HCT116 (cell line): Measurements from ENCODE around the gene RNU2-63P. TPM values are rescaled to one million over a fixed set of nuclear protein-coding genes. Genes with fewer than 3 reads are reported as not detected.

ENCODE experiments used
- ATAC-seq: fragments of 200-7000 bp; cut with Tn5 transposase; 2 replicates; pipeline ENCODE4 v1.9.1; 2020; ENCODE audit warnings: mild to moderate bottlenecking, moderate library complexity
- BruUV-seq: library from RNA; stranded (reverse); fragments of 400-500 nt; replicated peaks from 2 replicates; lab custom pipeline; 2021; lab: Mats Ljungman, UMichigan
- CTCF ChIA-PET: fragments of 300-600 bp; sonication (Branson Sonifier 250); formaldehyde crosslinking; loops from one replicate; lab custom pipeline; 2021; ENCODE audit warnings: antibody characterized with exemption; lab: Charles Lee
- POLR2A ChIA-PET: fragments of 300-600, 350-600 bp; sonication (Branson Sonifier 250); formaldehyde crosslinking; loops from one replicate; lab custom pipeline; 2021; ENCODE audit warnings: antibody characterized with exemption; lab: Charles Lee
- RAD21 ChIA-PET, 2 experiments: fragments of 300-600 bp; sonication (Branson Sonifier 250); formaldehyde crosslinking; loops; one replicate each; lab custom pipeline; 2023; ENCODE audit warnings: low total read pairs in 2 of 2; ENCODE audit not compliant: uncharacterized antibody in 2 of 2, unreplicated experiment in 2 of 2, low non-redundant PET in 1 of 2; lab: Charles Lee
- DNase-seq: peaks from one replicate; pipeline ENCODE4 v3.0.0-alpha.2; 2010; ENCODE audit warnings: low read depth, low spot score
- H2AFZ ChIP-seq: fragments of 200-600 bp; shearing (Covaris generic), sonication (generic); 2 replicates; pipeline ENCODE4 v1.6.1; 2017; ENCODE audit warnings: low read depth, mixed run types, mixed read lengths, antibody characterized with exemption, low read length; ENCODE audit not compliant: poor library complexity, severe bottlenecking
- H3K27ac ChIP-seq: 2 replicates; pipeline ENCODE4 v1.5.1; 2012; ENCODE audit warnings: low read depth, low read length
- H3K27me3 ChIP-seq: fragments of 200-600 bp; sonication (generic); 2 replicates; pipeline ENCODE4 v1.6.1; 2016; ENCODE audit warnings: mixed run types, low read length, mixed read lengths; ENCODE audit not compliant: insufficient read depth
- H3K36me3 ChIP-seq, 2 experiments: fragments of 200-500 bp in 1 of 2; fragments of 200-600 bp in 1 of 2; sonication (Bioruptor generic) in 1 of 2; sonication (generic) in 1 of 2; 2 replicates each; pipeline versions ENCODE4 v1.5.1 to v1.6.1; 2014 to 2016; ENCODE audit warnings: low read length in 2 of 2, inconsistent platforms in 1 of 2, mixed read lengths in 1 of 2, mixed run types in 1 of 2; ENCODE audit not compliant: insufficient read depth in 2 of 2, control insufficient read depth in 1 of 2
- H3K4me1 ChIP-seq, 2 experiments: fragments of 200-600 bp in 1 of 2; sonication (generic) in 1 of 2; 2 replicates each; pipeline versions ENCODE4 v1.5.1 to v1.6.1; 2012 to 2017; ENCODE audit warnings: low read length in 2 of 2, inconsistent platforms in 1 of 2, mild to moderate bottlenecking in 1 of 2, mixed read lengths in 1 of 2, mixed run types in 1 of 2, moderate library complexity in 1 of 2; ENCODE audit not compliant: insufficient read depth in 2 of 2, control insufficient read depth in 1 of 2
- H3K4me2 ChIP-seq: fragments of 200-600 bp; sonication (generic); 2 replicates; pipeline ENCODE4 v1.6.1; 2017; ENCODE audit warnings: mixed run types, low read length, mixed read lengths
- H3K4me3 ChIP-seq, 2 experiments: fragments of 200-600 bp in 1 of 2; sonication (generic) in 1 of 2; replicated peaks in 1 of 2; 2 replicates each; pipeline ENCODE4 v1.5.1; 2011 to 2016; ENCODE audit warnings: low read length in 2 of 2, control low read depth in 1 of 2, low read depth in 1 of 2, mild to moderate bottlenecking in 1 of 2, mixed read lengths in 1 of 2, mixed run types in 1 of 2
- H3K79me2 ChIP-seq: fragments of 200-600 bp; sonication (generic); 2 replicates; pipeline ENCODE4 v1.6.1; 2017; ENCODE audit warnings: mild to moderate bottlenecking, mixed run types, low read length, moderate library complexity, mixed read lengths; ENCODE audit not compliant: insufficient read depth
- H3K9ac ChIP-seq: fragments of 200-600 bp; sonication (generic); 2 replicates; pipeline ENCODE4 v1.6.1; 2016; ENCODE audit warnings: low read length, mixed read lengths
- H3K9me2 ChIP-seq: fragments of 200-600 bp; sonication (generic), shearing (Covaris generic); 2 replicates; pipeline ENCODE4 v1.6.1; 2017; ENCODE audit warnings: mixed run types, mild to moderate bottlenecking, moderate library complexity; ENCODE audit not compliant: insufficient read depth
- H3K9me3 ChIP-seq, 2 experiments: fragments of 200-500 bp in 1 of 2; fragments of 200-600 bp in 1 of 2; sonication (Bioruptor generic) in 1 of 2; sonication (generic) in 1 of 2; 2 replicates each; pipeline ENCODE4 v1.6.1; 2014 to 2017; ENCODE audit warnings: low read length in 2 of 2, mixed read lengths in 2 of 2, inconsistent platforms in 1 of 2, low read depth in 1 of 2, mild to moderate bottlenecking in 1 of 2, mixed run types in 1 of 2, moderate library complexity in 1 of 2; ENCODE audit not compliant: control insufficient read depth in 1 of 2, insufficient read depth in 1 of 2
- H4K20me1 ChIP-seq: fragments of 200-600 bp; sonication (generic), shearing (Covaris generic); 2 replicates; pipeline ENCODE4 v1.6.1; 2017; ENCODE audit warnings: mixed run types, mild to moderate bottlenecking, moderate library complexity; ENCODE audit not compliant: insufficient read depth
- ATF3 ChIP-seq: IDR thresholded peaks from 2 replicates; pipeline ENCODE4 v1.6.1; 2012
- CBX3 ChIP-seq: IDR thresholded peaks from 2 replicates; pipeline ENCODE4 v1.6.1; 2012; ENCODE audit warnings: low read depth
- CEBPB ChIP-seq: IDR thresholded peaks from 2 replicates; pipeline ENCODE4 v1.6.1; 2012; ENCODE audit warnings: low read depth
- FOSL1 ChIP-seq: IDR thresholded peaks from 2 replicates; pipeline ENCODE4 v1.6.1; 2012; ENCODE audit warnings: low read depth
- POLR2A ChIP-seq: IDR thresholded peaks from 2 replicates; pipeline ENCODE4 v1.7.0; 2011; ENCODE audit warnings: borderline replicate concordance; ENCODE audit not compliant: insufficient read depth, insufficient read length; ENCODE audit errors: extremely low read depth
- RAD21 ChIP-seq: IDR thresholded peaks from 2 replicates; pipeline ENCODE4 v1.6.1; 2012; ENCODE audit warnings: low read depth, mild to moderate bottlenecking
- ZFX ChIP-seq: fragments of 450-650 bp; IDR thresholded peaks from 2 replicates; pipeline ENCODE4 v1.6.1; 2017
- ZNF274 ChIP-seq: fragments of 200-500 bp; sonication (Bioruptor generic); IDR thresholded peaks from 2 replicates; pipeline ENCODE4 v1.6.1; 2014; ENCODE audit warnings: mild to moderate bottlenecking, low read depth, low read length, inconsistent platforms
- intact Hi-C: fragments of 100-400 bp; cut with micrococcal nuclease; formaldehyde crosslinking; loops from 2 replicates; pipeline ENCODE4 v1.10.0; 2022
- total RNA-seq: library from RNA; stranded (reverse); gene quantifications from one replicate; pipeline ENCODE4 v1.2.1, GENCODE V29; 2021; ENCODE audit not compliant: unreplicated experiment

The RNU2-63P gene
- total RNA-seq, 1 experiment from 2014 or later, result 7.4 TPM

GRCh38 chr2:88016960-88017779 lies 823 bp upstream of the RNU2-63P start:
- peak; percentile 59 for DNase-seq
- H3K9me2 ChIP-seq, result no peaks in the 10 kb centered on the region
- POLR2A ChIA-PET, result interaction anchor here (0.9 to 2.6 kb wide), 10 partner anchors 8 to 173 kb away, joined by 3 to 13 read pairs (median 6); no protein-coding TSS in a partner anchor
- peak overlapping the region; percentile 72 for H3K9ac ChIP-seq
- TF ChIP-seq FOSL1, result no peak
- TF ChIP-seq CBX3, result no peak
- TF ChIP-seq ZFX, result peak; percentile 37
- no peak for TF ChIP-seq CEBPB
- TF ChIP-seq, all 23 proteins: peak for 1
- ChIA-PET RAD21 (no interaction called here), CTCF (interaction anchor here (0.6 kb wide), 1 partner anchor 43 kb away, joined by 3 read pairs; no protein-coding TSS in a partner anchor)
- intact Hi-C loops, result no loop called here
- Histone ChIP-seq H2AFZ (peak overlapping the region; percentile 84), H3K27ac (peak overlapping the region; percentile 74), H3K4me2 (peak overlapping the region; percentile 86), H3K79me2 (no peaks in the 10 kb centered on the region), H3K4me3 (peak overlapping the region; percentile 64 to 65), H4K20me1 (no peaks in the 10 kb centered on the region), H3K36me3 (no peaks in the 10 kb centered on the region), H3K9me3 (no peaks in the 10 kb centered on the region), H3K27me3 (no peaks in the 10 kb centered on the region), H3K4me1 (peaks cover 0 to 18% of the 10 kb centered on the region in 2 experiments; a peak in 3 of 4 replicates)
- peak; percentile 76 for ATAC-seq
- TSS peak; percentile 58 for BruUV-seq

- H3K4me2 ChIP-seq, result no peak overlapping the region
- POLR2A ChIA-PET, result no interaction called here
- H3K4me1 ChIP-seq, result peaks cover 0 to 7% of the 10 kb centered on the region in 2 experiments; a peak in 3 of 4 replicates
- H3K79me2 ChIP-seq, result no peaks in the 10 kb centered on the region
- no peaks in the 10 kb centered on the region for H4K20me1 ChIP-seq
- BruUV-seq, result no TSS peak
- no peaks in the 10 kb centered on the region for H3K9me3 ChIP-seq
- no peaks in the 10 kb centered on the region for H3K27me3 ChIP-seq
- ATAC-seq, result no peak
- RAD21 ChIA-PET, result no interaction called here
- intact Hi-C loops, result no loop called here
- no peak overlapping the region for H3K4me3 ChIP-seq
- no peak overlapping the region for H3K27ac ChIP-seq
- no peak overlapping the region for H2AFZ ChIP-seq
- no peaks in the 10 kb centered on the region for H3K9me2 ChIP-seq
- CTCF ChIA-PET, result interaction anchor here (1.3 kb wide), 2 partner anchors 9 to 49 kb away, joined by 3 to 11 read pairs; no protein-coding TSS in a partner anchor
- TF ChIP-seq ZNF274, result no peak
- TF ChIP-seq POLR2A, result no peak
- no peak for TF ChIP-seq CBX3
- TF ChIP-seq CEBPB, result no peak
- no peak for TF ChIP-seq RAD21
- TF ChIP-seq ATF3, result no peak
- TF ChIP-seq, all 23 proteins: peak for 0
- Histone ChIP-seq H3K36me3 (no peaks in the 10 kb centered on the region), H3K9ac (no peak overlapping the region)
- DNase-seq, result no peak
Observed at GRCh38 chr2:88011011-88011410, 5.3 kb downstream of the RNU2-63P start.
